HEK293 (cell line): ENCODE results near the gene LRRC59.

Experiments used
- CTCF ChIA-PET: fragments of 350-600 bp; formaldehyde crosslinking; extraction: SDS; loops from one replicate; lab custom pipeline; 2021; ENCODE audit warnings: antibody characterized with exemption; lab: Yijun Ruan, JAX
- POLR2A ChIA-PET: fragments of 300-600 bp; formaldehyde crosslinking; extraction: SDS; loops from one replicate; lab custom pipeline; 2020; ENCODE audit warnings: antibody characterized with exemption, inconsistent platforms; lab: Yijun Ruan, JAX
- H3K27ac ChIP-seq: fragments of 200-500 bp; sonication (Bioruptor generic); 2 replicates; pipeline ENCODE4 v1.5.1; 2014; ENCODE audit warnings: low read depth, low read length, control low read depth, inconsistent platforms; ENCODE audit errors: extremely low read depth
- H3K36me3 ChIP-seq, 2 experiments: fragments of 200-500 bp in 1 of 2; sonication (Bioruptor generic) in 1 of 2; 1 replicate in 1 of 2; 2 replicates in 1 of 2; pipeline ENCODE4 v1.5.1; 2014 to 2017; ENCODE audit warnings: inconsistent platforms in 2 of 2, low read length in 2 of 2; ENCODE audit not compliant: control insufficient read depth in 2 of 2, insufficient read depth in 1 of 2
- H3K4me1 ChIP-seq: fragments of 200-500 bp; sonication (Bioruptor generic); 2 replicates; pipeline ENCODE4 v1.5.1; 2014; ENCODE audit warnings: mild to moderate bottlenecking, low read length, inconsistent platforms; ENCODE audit not compliant: control insufficient read depth, insufficient read depth
- H3K4me3 ChIP-seq: 2 replicates; pipeline ENCODE4 v1.5.1; 2011; ENCODE audit warnings: low read depth, mild to moderate bottlenecking, control low read depth, low read length, moderate library complexity
- H3K9me3 ChIP-seq: fragments of 200-500 bp; sonication (Bioruptor generic); 2 replicates; pipeline ENCODE4 v1.5.1; 2014; ENCODE audit warnings: low read depth, low read length, inconsistent platforms; ENCODE audit not compliant: control insufficient read depth, insufficient read depth
- GLI2 ChIP-seq: fragments of 450-650 bp; formaldehyde crosslinking; IDR thresholded peaks from 2 replicates; pipeline ENCODE4; 2017; ENCODE audit warnings: missing biosample characterization, missing genetic modification characterization, low read depth, borderline replicate concordance
- KLF8 ChIP-seq: fragments of 450-650 bp; formaldehyde crosslinking; IDR thresholded peaks from 2 replicates; pipeline ENCODE4 v1.5.1; 2016; ENCODE audit warnings: missing biosample characterization, missing genetic modification characterization
- PRDM10 ChIP-seq: fragments of 450-650 bp; formaldehyde crosslinking; IDR thresholded peaks from 2 replicates; pipeline ENCODE4 v1.5.1; 2016; ENCODE audit warnings: missing biosample characterization, missing genetic modification characterization
- SETDB1 ChIP-seq: IDR thresholded peaks from one replicate; pipeline ENCODE4 v1.6.1; 2017; ENCODE audit warnings: mild to moderate bottlenecking, low read length, moderate library complexity, mixed read lengths; ENCODE audit not compliant: insufficient read length
- ZBTB1 ChIP-seq: fragments of 450-650 bp; formaldehyde crosslinking; IDR thresholded peaks from 2 replicates; pipeline ENCODE4 v1.5.1; 2016; ENCODE audit warnings: missing biosample characterization, missing genetic modification characterization
- ZBTB17 ChIP-seq: fragments of 450-650 bp; formaldehyde crosslinking; IDR thresholded peaks from 2 replicates; pipeline ENCODE4 v1.5.1; 2016; ENCODE audit warnings: missing biosample characterization, missing genetic modification characterization
- ZBTB7A ChIP-seq: fragments of 450-650 bp; formaldehyde crosslinking; IDR thresholded peaks from 2 replicates; pipeline ENCODE4 v1.5.1; 2016; ENCODE audit warnings: low read depth, missing biosample characterization, missing genetic modification characterization
- ZNF132 ChIP-seq: fragments of 450-650 bp; formaldehyde crosslinking; IDR thresholded peaks from 2 replicates; pipeline ENCODE4 v1.5.1; 2017; ENCODE audit warnings: missing biosample characterization, missing genetic modification characterization, borderline replicate concordance
- ZNF239 ChIP-seq: fragments of 450-650 bp; formaldehyde crosslinking; IDR thresholded peaks from 2 replicates; pipeline ENCODE4 v1.5.1; 2016; ENCODE audit warnings: missing biosample characterization, missing genetic modification characterization
- ZNF280D ChIP-seq: fragments of 450-650 bp; formaldehyde crosslinking; IDR thresholded peaks from 2 replicates; pipeline ENCODE4 v1.5.1; 2016; ENCODE audit warnings: missing biosample characterization, missing genetic modification characterization
- ZNF488 ChIP-seq: fragments of 450-650 bp; formaldehyde crosslinking; IDR thresholded peaks from 2 replicates; pipeline ENCODE4 v1.5.1; 2016; ENCODE audit warnings: missing biosample characterization, missing genetic modification characterization
- ZNF501 ChIP-seq: fragments of 450-650 bp; formaldehyde crosslinking; IDR thresholded peaks from 2 replicates; pipeline ENCODE4 v1.5.1; 2016; ENCODE audit warnings: missing biosample characterization, missing genetic modification characterization
- ZNF513 ChIP-seq: fragments of 450-650 bp; IDR thresholded peaks from 2 replicates; pipeline ENCODE4 v1.5.1; 2018; ENCODE audit warnings: missing biosample characterization, missing genetic modification characterization
- ZNF558 ChIP-seq: fragments of 450-650 bp; formaldehyde crosslinking; IDR thresholded peaks from 2 replicates; pipeline ENCODE4 v1.5.1; 2016; ENCODE audit warnings: missing biosample characterization, missing genetic modification characterization
- ZNF701 ChIP-seq: fragments of 450-650 bp; formaldehyde crosslinking; IDR thresholded peaks from 2 replicates; pipeline ENCODE4 v1.5.1; 2016; ENCODE audit warnings: missing biosample characterization, missing genetic modification characterization

Gene LRRC59

GRCh38 chr17:50353600-50354195 is 43.6 kb downstream of the LRRC59 start (continued):
- TF ChIP-seq ZNF280D (tag by site-specific recombination) (no peak), ZBTB7A (tag by site-specific recombination) (no peak), ZNF558 (tag by site-specific recombination) (no peak), KLF8 (tag by site-specific recombination) (no peak), ZNF501 (tag by site-specific recombination) (no peak), ZNF701 (tag by site-specific recombination) (no peak)

- POLR2A ChIA-PET = interaction anchor here (1.3 kb wide), 1 partner anchor 9 kb away, joined by 10 read pairs; no protein-coding TSS in a partner anchor
Measured at GRCh38 chr17:50352693-50353599, 44.4 kb downstream of the LRRC59 start.

GRCh38 chr17:50352072-50352692 is 45.1 kb downstream of the LRRC59 start:
- H3K4me3 ChIP-seq = no peak overlapping the region
- no peak overlapping the region for H3K27ac ChIP-seq
- POLR2A ChIA-PET = interaction anchor here (1.3 kb wide), 1 partner anchor 10 kb away, joined by 10 read pairs; no protein-coding TSS in a partner anchor
- TF ChIP-seq GLI2 = no peak
- TF ChIP-seq ZBTB17 (tag by site-specific recombination) = 0 out of 2 replicates have a peak, but pooled peaks have one; percentile 9
- no peak for TF ChIP-seq ZBTB1 (tag by site-specific recombination)
- no peak for TF ChIP-seq SETDB1
- TF ChIP-seq, all 188 proteins: peak for 1
- Histone ChIP-seq H3K9me3 (no peaks in the 10 kb centered on the region), H3K4me1 (peaks cover 9% of the 10 kb centered on the region), H3K36me3 (peaks cover 0 to 62% of the 10 kb centered on the region in 2 experiments; a peak in 1 of 3 replicates)
- CTCF ChIA-PET = interaction anchor here (0.6 to 2.6 kb wide), 4 partner anchors 9 to 805 kb away, joined by 3 to 14 read pairs (median 4); no protein-coding TSS in a partner anchor

More at GRCh38 chr17:50352693-50353599, 44.4 kb downstream of the LRRC59 start:
- H3K27ac ChIP-seq = no peak overlapping the region
- no peaks in the 10 kb centered on the region for H3K9me3 ChIP-seq
- H3K4me3 ChIP-seq = no peak overlapping the region
- peaks cover 1% of the 10 kb centered on the region for H3K4me1 ChIP-seq
- CTCF ChIA-PET = interaction anchor here (1.0 to 2.6 kb wide), 2 partner anchors 9 to 56 kb away, joined by 3 to 14 read pairs; no protein-coding TSS in a partner anchor
- no peak for TF ChIP-seq ZNF513 (tag by site-specific recombination)
- peaks cover 0 to 68% of the 10 kb centered on the region in 2 experiments; a peak in 1 of 3 replicates for H3K36me3 ChIP-seq

GRCh38 chr17:50350733-50351132 is 46.6 kb downstream of the LRRC59 start:
- Histone ChIP-seq H3K9me3 (no peaks in the 10 kb centered on the region), H3K4me3 (no peak overlapping the region), H3K27ac (no peak overlapping the region), H3K36me3 (peaks cover 0 to 48% of the 10 kb centered on the region in 2 experiments; a peak in 1 of 3 replicates), H3K4me1 (peaks cover 11% of the 10 kb centered on the region)
- CTCF ChIA-PET = interaction anchor here (0.6 to 2.6 kb wide), 4 partner anchors 11 to 212 kb away, joined by 3 to 14 read pairs (median 4); no protein-coding TSS in a partner anchor
- POLR2A ChIA-PET = interaction anchor here (0.6 kb wide), 1 partner anchor 774 kb away, joined by 5 read pairs; no protein-coding TSS in a partner anchor
- TF ChIP-seq PRDM10 (tag by site-specific recombination) = no peak
- TF ChIP-seq ZNF239 = no peak
- TF ChIP-seq ZNF132 (tag by site-specific recombination) = no peak
- TF ChIP-seq ZNF488 (tag by site-specific recombination) = no peak
